GM12801 (cell line): ENCODE results near the gene GBA2.

ENCODE experiments used
- CTCF ChIP-seq: IDR thresholded peaks from one replicate; pipeline ENCODE4 v1.5.1; 2011; ENCODE audit warnings: control low read depth; ENCODE audit not compliant: insufficient read length; ENCODE audit errors: extremely low read depth

GBA2 gene

GRCh38 chr9:35776018-35776417 is 27.0 kb upstream of the GBA2 start:
- no peak for TF ChIP-seq CTCF

- TF ChIP-seq CTCF = no peak
These were observed 26.0 kb upstream of the GBA2 start for GRCh38 chr9:35774907-35775635.

GRCh38 chr9:35771943-35772342 is 22.9 kb upstream of the GBA2 start:
- no peak for TF ChIP-seq CTCF

GRCh38 chr9:35771534-35771933 is 22.5 kb upstream of the GBA2 start:
- no peak for TF ChIP-seq CTCF

- TF ChIP-seq CTCF = no peak
These were observed 22.0 kb upstream of the GBA2 start for GRCh38 chr9:35771075-35771433.

GRCh38 chr9:35769763-35770162 is 20.7 kb upstream of the GBA2 start:
- TF ChIP-seq CTCF = no peak

- TF ChIP-seq CTCF = no peak
These were observed 18.4 kb upstream of the GBA2 start for GRCh38 chr9:35767458-35767857.
